OCI-LY7 (cell line): Measurements from ENCODE around the gene TMEM260. TPM values are rescaled to one million over a fixed set of nuclear protein-coding genes. Genes with fewer than 3 reads are reported as not detected.

Experiments
- BruUV-seq: library from RNA; stranded (reverse); fragments of 400-500 nt; replicated peaks from 2 replicates; lab custom pipeline; 2021; lab: Mats Ljungman, UMichigan
- CTCF ChIA-PET: fragments of 300-600 bp; sonication (Branson Sonifier 250); formaldehyde crosslinking; loops from one replicate; lab custom pipeline; 2022; ENCODE audit warnings: antibody characterized with exemption; ENCODE audit not compliant: unreplicated experiment; lab: Charles Lee
- POLR2A ChIA-PET: fragments of 300-600 bp; sonication (Branson Sonifier 250); formaldehyde crosslinking; loops from one replicate; lab custom pipeline; 2022; ENCODE audit warnings: antibody characterized with exemption; lab: Charles Lee
- DNase-seq: peaks from one replicate; pipeline ENCODE4 v3.0.0-alpha.2; 2015; ENCODE audit warnings: low spot score
- H2AFZ ChIP-seq: fragments of 200-600 bp; sonication (generic), shearing (Covaris generic); 2 replicates; pipeline ENCODE4 v1.6.1; 2014; ENCODE audit warnings: mild to moderate bottlenecking, antibody characterized with exemption, low read length, moderate library complexity
- H3K27ac ChIP-seq: fragments of 200-600 bp; sonication (generic); 2 replicates; pipeline ENCODE4 v1.5.1; 2014; ENCODE audit warnings: mixed run types, low read depth, mild to moderate bottlenecking, moderate library complexity, low read length, inconsistent platforms; ENCODE audit not compliant: poor library complexity, severe bottlenecking
- H3K36me3 ChIP-seq: fragments of 200-600 bp; sonication (generic); 2 replicates; pipeline ENCODE4 v1.6.1; 2014; ENCODE audit warnings: mild to moderate bottlenecking, antibody characterized with exemption, low read length, moderate library complexity, mixed read lengths; ENCODE audit not compliant: insufficient read depth
- H3K4me1 ChIP-seq: fragments of 200-600 bp; sonication (generic); 2 replicates; pipeline ENCODE4 v1.5.1; 2014; ENCODE audit warnings: mild to moderate bottlenecking, low read length; ENCODE audit not compliant: insufficient read depth, poor library complexity, severe bottlenecking
- H3K4me2 ChIP-seq: fragments of 200-600 bp; sonication (generic); 2 replicates; pipeline ENCODE4 v1.6.1; 2014; ENCODE audit warnings: mild to moderate bottlenecking, low read length
- H3K4me3 ChIP-seq: fragments of 200-600 bp; sonication (generic); 2 replicates; pipeline ENCODE4 v1.5.1; 2014; ENCODE audit warnings: mild to moderate bottlenecking, low read depth, low read length; ENCODE audit not compliant: poor library complexity, severe bottlenecking
- H3K79me2 ChIP-seq: fragments of 200-600 bp; sonication (generic); 2 replicates; pipeline ENCODE4 v1.6.1; 2016; ENCODE audit warnings: low read depth, mild to moderate bottlenecking, low read length, moderate library complexity, mixed read lengths; ENCODE audit not compliant: insufficient read depth
- H3K9me2 ChIP-seq: fragments of 200-600 bp; sonication (generic); 2 replicates; pipeline ENCODE4 v1.6.1; 2016; ENCODE audit warnings: mild to moderate bottlenecking, low read length, mixed read lengths; ENCODE audit not compliant: insufficient read depth
- H3K9me3 ChIP-seq: fragments of 200-600 bp; sonication (generic); 2 replicates; pipeline ENCODE4 v1.6.1; 2014; ENCODE audit warnings: mild to moderate bottlenecking, mixed run types, low read length, mixed read lengths
- H4K20me1 ChIP-seq: fragments of 200-600 bp; sonication (generic); 2 replicates; pipeline ENCODE4 v1.6.1; 2014; ENCODE audit warnings: mild to moderate bottlenecking, antibody characterized with exemption, low read length, moderate library complexity, mixed read lengths; ENCODE audit not compliant: insufficient read depth
- CTCF ChIP-seq: fragments of 200-600 bp; sonication (generic); conservative IDR thresholded peaks from 2 replicates; pipeline ENCODE4 v1.5.1; 2014; ENCODE audit warnings: mild to moderate bottlenecking, antibody characterized with exemption, low read length, moderate library complexity, mixed read lengths
- EZH2phosphoT487 ChIP-seq: fragments of 200-600 bp; sonication (generic); IDR thresholded peaks from 2 replicates; pipeline ENCODE4 v1.6.1; 2018; ENCODE audit warnings: low read depth, borderline replicate concordance, mild to moderate bottlenecking, mixed run types, antibody characterized with exemption, low read length, moderate library complexity, mixed read lengths
- intact Hi-C: fragments of 100-400 bp; cut with micrococcal nuclease; formaldehyde crosslinking; loops from one replicate; pipeline ENCODE4 v1.10.0; 2022; ENCODE audit not compliant: unreplicated experiment
- total RNA-seq, 2 experiments: library from RNA; depleted of rRNA in 1 of 2; stranded (reverse); fragments of >200 nt in 1 of 2; shearing (Covaris generic) in 1 of 2; gene quantifications; 2 replicates each; pipeline ENCODE4 v1.2.3, GENCODE V29; 2014 to 2022

TMEM260 gene
- total RNA-seq, 2 experiments from 2014 or later = 12.4 to 20.1 TPM

DNA sequence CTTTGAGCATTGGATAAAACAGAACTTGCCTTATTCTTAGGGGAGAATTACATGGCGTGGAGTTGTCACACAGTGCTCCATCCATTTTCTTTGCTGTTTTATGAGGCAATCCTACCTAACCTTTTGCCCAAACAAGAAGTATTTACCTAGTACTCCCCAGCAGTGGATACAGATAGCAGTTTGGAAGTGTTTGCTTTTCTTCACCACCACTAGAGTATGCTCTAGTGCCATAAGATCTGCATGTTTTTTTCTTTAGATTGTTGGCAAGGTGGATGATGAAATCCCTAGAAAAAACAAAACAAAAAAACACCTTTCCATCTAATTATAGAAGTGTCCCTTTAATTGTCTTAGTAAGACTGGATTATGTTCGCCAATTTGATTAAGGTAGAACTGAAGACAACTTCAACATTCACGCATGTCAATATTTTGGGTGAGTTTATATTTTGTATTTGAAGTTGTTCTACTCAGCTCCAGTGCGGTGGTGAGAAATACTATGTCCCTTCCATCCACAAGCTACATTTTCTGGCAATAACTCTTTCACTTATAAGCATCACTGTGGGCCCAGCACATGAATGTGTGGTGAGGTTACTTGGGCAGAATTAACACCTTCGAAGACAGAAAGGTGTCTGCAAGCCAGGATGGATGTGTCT, 23.6 kb upstream of the TMEM260 start:
- Histone ChIP-seq H3K4me2 (no peak overlapping the region), H3K79me2 (no peaks in the 10 kb centered on the region), H3K9me3 (no peaks in the 10 kb centered on the region), H3K36me3 (no peaks in the 10 kb centered on the region), H3K4me1 (no peaks in the 10 kb centered on the region), H2AFZ (no peak overlapping the region), H3K4me3 (no peak overlapping the region), H4K20me1 (no peaks in the 10 kb centered on the region), H3K9me2 (no peaks in the 10 kb centered on the region), H3K27ac (no peak overlapping the region)
- ChIA-PET CTCF (no interaction called here), POLR2A (interaction anchor here (0.6 kb wide), 2 partner anchors 72 to 644 kb away, joined by 3 read pairs; no protein-coding TSS in a partner anchor)
- TF ChIP-seq EZH2phosphoT487 = no peak
- TF ChIP-seq CTCF = peak; percentile 77
- no TSS peak for BruUV-seq
- DNase-seq = peak; percentile 31
- intact Hi-C loops = loop anchor here (10.0 kb wide), 3 partner anchors 509 to 759 kb away; no protein-coding TSS in a partner anchor

DNA sequence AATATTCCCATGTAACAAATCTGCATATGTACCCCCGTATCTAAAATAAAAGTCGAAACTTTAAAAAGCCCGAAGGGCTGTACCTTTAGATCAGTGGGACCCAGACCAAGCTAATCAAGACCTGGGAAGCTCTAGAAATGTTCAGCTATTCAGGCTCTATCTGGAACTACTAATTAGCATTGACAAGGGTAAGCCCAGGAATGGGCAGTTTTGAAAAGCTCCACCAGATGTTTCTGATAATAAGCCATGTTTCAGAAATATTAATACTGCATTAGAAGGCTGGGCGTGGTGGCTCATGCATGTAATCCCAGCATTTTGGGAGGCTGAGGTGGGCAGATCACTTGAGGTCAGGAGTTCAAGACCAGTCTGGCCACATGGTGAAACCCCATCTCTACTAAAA, 20.4 kb upstream of the TMEM260 start:
- Histone ChIP-seq H3K4me3 (no peak overlapping the region), H3K79me2 (no peaks in the 10 kb centered on the region), H3K36me3 (no peaks in the 10 kb centered on the region), H3K4me2 (no peak overlapping the region), H4K20me1 (no peaks in the 10 kb centered on the region), H3K27ac (no peak overlapping the region), H3K9me3 (no peaks in the 10 kb centered on the region), H3K4me1 (no peaks in the 10 kb centered on the region), H2AFZ (no peak overlapping the region), H3K9me2 (no peaks in the 10 kb centered on the region)
- no TSS peak for BruUV-seq
- TF ChIP-seq CTCF (no peak), EZH2phosphoT487 (no peak)
- POLR2A ChIA-PET = no interaction called here
- CTCF ChIA-PET = no interaction called here
- intact Hi-C loops = loop anchor here (10.0 kb wide), 3 partner anchors 506 to 756 kb away; no protein-coding TSS in a partner anchor
- no peak for DNase-seq

DNA sequence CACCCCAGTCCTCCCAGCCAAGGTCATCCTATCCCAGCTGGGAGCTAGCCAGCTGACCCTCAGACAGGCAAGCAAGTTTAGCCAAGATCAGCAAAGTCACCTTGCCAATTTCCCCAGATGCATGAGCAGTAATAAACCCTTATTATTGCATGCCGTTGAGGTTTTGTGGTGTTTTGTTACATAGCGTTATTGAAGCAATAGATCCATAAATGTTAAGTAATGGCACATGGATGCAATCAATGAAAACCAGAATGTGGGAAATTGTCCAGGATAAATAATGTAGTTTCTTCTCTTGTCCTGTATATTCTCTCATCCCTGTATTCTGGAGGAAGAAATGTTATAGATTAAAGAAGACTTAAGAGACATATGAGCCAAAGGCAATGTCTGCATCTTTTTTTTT, 18.0 kb upstream of the TMEM260 start:
- intact Hi-C loops = no loop called here
- H3K36me3 ChIP-seq = no peaks in the 10 kb centered on the region
- no peaks in the 10 kb centered on the region for H3K9me3 ChIP-seq
- TF ChIP-seq EZH2phosphoT487 (no peak), CTCF (no peak)
- H2AFZ ChIP-seq = no peak overlapping the region
- no peaks in the 10 kb centered on the region for H4K20me1 ChIP-seq
- no peaks in the 10 kb centered on the region for H3K9me2 ChIP-seq
- no peak overlapping the region for H3K4me3 ChIP-seq
- BruUV-seq = no TSS peak
- no peak for DNase-seq
- no peak overlapping the region for H3K4me2 ChIP-seq
- no peaks in the 10 kb centered on the region for H3K79me2 ChIP-seq
- no peak overlapping the region for H3K27ac ChIP-seq
- CTCF ChIA-PET = no interaction called here
- POLR2A ChIA-PET = interaction anchor here (0.6 kb wide), 1 partner anchor 635 kb away, joined by 4 read pairs; no protein-coding TSS in a partner anchor
- no peaks in the 10 kb centered on the region for H3K4me1 ChIP-seq
